Measurements from ENCODE around the gene RAB22A. TPM values are rescaled to one million over a fixed set of nuclear protein-coding genes. Genes with fewer than 3 reads are reported as not detected.

The RAB22A gene
- total RNA-seq, 1 donor from 2014 or later: 17.9 TPM

DNA sequence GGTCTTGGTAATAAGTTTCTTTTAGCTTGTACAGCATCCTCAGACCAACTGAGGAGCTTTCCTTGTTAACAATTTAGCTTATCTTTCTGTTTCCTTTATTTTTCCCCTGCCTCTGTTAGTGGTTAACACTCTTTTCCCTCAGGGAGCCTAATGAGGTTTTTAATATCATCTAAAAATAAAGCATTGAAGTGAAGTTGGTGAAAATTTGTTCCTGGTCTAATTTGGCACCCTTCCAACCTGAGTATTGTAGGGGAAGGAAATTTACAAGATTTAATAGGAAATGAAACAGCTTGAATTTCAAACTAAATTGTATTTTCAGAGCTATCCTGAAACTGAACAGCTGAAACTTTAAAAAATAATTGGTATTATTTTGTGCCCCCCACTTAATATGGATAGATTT lies 51.4 kb downstream of the RAB22A start:
- Mint-ChIP-seq H3K4me1 (ENCODE audit: low read depth) (no peaks in the 10 kb centered on the region), H3K4me3 (ENCODE audit: low read depth) (no peak overlapping the region), H3K36me3 (ENCODE audit: insufficient read depth) (peaks cover 15% of the 10 kb centered on the region), H3K9me3 (ENCODE audit: low read depth) (no peaks in the 10 kb centered on the region), H3K27me3 (no peaks in the 10 kb centered on the region), H3K27ac (no peak overlapping the region)
- no peak for DNase-seq (ENCODE audit: low spot score, unreplicated experiment)
- TF ChIP-seq, protein P1, sequence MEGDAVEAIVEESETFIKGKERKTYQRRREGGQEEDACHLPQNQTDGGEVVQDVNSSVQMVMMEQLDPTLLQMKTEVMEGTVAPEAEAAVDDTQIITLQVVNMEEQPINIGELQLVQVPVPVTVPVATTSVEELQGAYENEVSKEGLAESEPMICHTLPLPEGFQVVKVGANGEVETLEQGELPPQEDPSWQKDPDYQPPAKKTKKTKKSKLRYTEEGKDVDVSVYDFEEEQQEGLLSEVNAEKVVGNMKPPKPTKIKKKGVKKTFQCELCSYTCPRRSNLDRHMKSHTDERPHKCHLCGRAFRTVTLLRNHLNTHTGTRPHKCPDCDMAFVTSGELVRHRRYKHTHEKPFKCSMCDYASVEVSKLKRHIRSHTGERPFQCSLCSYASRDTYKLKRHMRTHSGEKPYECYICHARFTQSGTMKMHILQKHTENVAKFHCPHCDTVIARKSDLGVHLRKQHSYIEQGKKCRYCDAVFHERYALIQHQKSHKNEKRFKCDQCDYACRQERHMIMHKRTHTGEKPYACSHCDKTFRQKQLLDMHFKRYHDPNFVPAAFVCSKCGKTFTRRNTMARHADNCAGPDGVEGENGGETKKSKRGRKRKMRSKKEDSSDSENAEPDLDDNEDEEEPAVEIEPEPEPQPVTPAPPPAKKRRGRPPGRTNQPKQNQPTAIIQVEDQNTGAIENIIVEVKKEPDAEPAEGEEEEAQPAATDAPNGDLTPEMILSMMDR (IDR thresholded peaks at IDR 0.05; ENCODE audit: unreplicated experiment): no peak

DNA sequence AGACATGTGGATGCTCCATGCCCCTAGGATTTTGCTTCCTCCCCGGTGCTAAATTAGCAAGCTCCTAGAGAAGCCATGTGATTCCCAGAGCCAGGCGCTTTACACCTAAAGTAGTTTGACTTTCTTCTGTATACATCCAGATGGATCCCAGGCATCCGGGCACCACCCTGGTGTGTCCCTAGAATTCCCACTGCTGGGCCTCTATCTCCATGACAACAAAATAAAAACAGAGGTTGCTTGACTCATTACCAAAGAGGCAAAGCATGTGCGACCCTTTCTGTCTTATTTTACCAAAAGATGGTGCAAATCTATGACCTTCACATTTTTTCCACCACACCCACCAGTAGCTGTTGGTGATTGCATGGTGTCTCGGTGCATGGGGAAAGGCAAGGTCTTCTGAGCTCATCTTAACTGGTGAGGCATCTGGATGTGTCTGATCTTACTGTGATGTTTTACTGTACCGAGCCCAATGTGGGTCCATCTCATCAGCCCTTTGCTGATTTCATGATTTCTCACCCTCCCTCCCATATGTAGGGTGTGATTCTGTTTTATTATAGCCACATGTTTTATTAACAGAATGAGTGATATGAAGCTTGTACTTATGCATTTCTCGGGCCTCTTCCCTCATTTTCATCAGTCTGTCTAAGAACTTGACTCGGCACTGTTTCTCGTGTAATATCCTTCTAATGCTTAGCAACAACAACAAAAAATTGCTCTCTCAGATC lies 52.1 kb downstream of the RAB22A start:
- DNase-seq (ENCODE audit: low spot score, unreplicated experiment): no peak
- TF ChIP-seq, protein P1 (IDR thresholded peaks at IDR 0.05; ENCODE audit: unreplicated experiment): no peak
- no peaks in the 10 kb centered on the region for H3K27me3 Mint-ChIP-seq
- no peaks in the 10 kb centered on the region for H3K4me1 Mint-ChIP-seq (ENCODE audit: low read depth)
- no peak overlapping the region for H3K27ac Mint-ChIP-seq
- H3K9me3 Mint-ChIP-seq (ENCODE audit: low read depth): no peaks in the 10 kb centered on the region
- no peak overlapping the region for H3K4me3 Mint-ChIP-seq (ENCODE audit: low read depth)
- peaks cover 15% of the 10 kb centered on the region for H3K36me3 Mint-ChIP-seq (ENCODE audit: insufficient read depth)

DNA sequence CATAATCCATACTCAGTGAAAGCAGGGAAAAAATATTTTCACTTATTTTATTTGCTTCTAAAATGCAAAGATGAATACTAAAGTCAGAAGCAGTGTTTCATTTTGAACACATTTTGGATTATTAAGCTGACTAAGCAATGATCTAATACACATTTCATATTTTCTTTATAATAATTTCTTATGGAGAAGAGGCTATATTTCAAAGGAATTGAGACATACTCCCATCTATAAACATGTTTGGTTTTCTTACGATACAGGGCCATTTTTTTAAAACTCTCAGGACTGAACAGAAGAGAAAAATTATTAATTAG lies 52.6 kb downstream of the RAB22A start:
- H3K27me3 Mint-ChIP-seq: no peaks in the 10 kb centered on the region
- no peaks in the 10 kb centered on the region for H3K9me3 Mint-ChIP-seq (ENCODE audit: low read depth)
- H3K27ac Mint-ChIP-seq: no peak overlapping the region
- DNase-seq (ENCODE audit: low spot score, unreplicated experiment): no peak
- H3K36me3 Mint-ChIP-seq (ENCODE audit: insufficient read depth): peaks cover 13% of the 10 kb centered on the region
- TF ChIP-seq, protein P1 (IDR thresholded peaks at IDR 0.05; ENCODE audit: unreplicated experiment): no peak
- H3K4me3 Mint-ChIP-seq (ENCODE audit: low read depth): no peak overlapping the region
- no peaks in the 10 kb centered on the region for H3K4me1 Mint-ChIP-seq (ENCODE audit: low read depth)

DNA sequence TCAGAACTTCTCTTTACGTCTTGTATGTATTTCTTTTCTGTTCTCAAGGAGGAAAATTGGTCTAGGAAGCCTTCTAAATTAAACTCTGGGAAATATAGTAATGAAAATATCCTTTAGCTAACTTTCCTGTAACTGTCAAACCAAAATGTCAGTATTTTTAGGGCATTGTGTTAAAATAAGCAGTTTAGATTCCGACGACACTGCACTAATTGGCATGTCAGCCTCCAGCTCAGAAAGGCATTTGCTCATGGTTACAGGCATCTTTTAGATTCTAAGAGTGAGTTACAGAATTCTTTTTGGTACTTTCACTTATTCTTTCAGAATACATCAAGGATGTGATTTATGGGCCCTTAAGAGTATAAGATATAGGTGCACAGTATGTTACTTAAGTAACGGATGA lies 53.5 kb downstream of the RAB22A start:
- H3K9me3 Mint-ChIP-seq (ENCODE audit: low read depth): no peaks in the 10 kb centered on the region
- peaks cover 12% of the 10 kb centered on the region for H3K36me3 Mint-ChIP-seq (ENCODE audit: insufficient read depth)
- H3K27me3 Mint-ChIP-seq: no peaks in the 10 kb centered on the region
- no peak overlapping the region for H3K4me3 Mint-ChIP-seq (ENCODE audit: low read depth)
- DNase-seq (ENCODE audit: low spot score, unreplicated experiment): no peak
- TF ChIP-seq, protein P1 (IDR thresholded peaks at IDR 0.05; ENCODE audit: unreplicated experiment): no peak
- no peak overlapping the region for H3K27ac Mint-ChIP-seq
- no peaks in the 10 kb centered on the region for H3K4me1 Mint-ChIP-seq (ENCODE audit: low read depth)

DNA sequence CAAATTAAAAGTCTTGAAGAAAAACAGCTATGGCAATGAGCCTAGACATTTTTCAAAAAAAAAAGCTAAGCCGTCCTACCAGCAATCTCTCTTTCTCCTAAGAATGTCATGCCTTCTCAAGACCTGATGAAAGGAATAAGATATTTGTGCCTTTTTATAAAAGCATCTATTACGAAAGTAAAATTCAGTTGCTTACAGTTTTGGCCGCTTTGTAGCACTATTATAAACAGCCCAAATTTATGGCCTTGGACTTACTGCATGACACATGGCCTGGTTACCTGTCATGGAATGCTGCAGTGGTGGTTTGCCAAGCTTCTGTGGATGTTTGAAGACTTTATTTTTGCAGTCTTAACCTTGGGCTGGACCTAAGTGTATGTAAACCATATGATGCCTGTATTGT lies 57.4 kb downstream of the RAB22A start:
- peaks cover 4% of the 10 kb centered on the region for H3K36me3 Mint-ChIP-seq (ENCODE audit: insufficient read depth)
- DNase-seq (ENCODE audit: low spot score, unreplicated experiment): no peak
- no peak overlapping the region for H3K27ac Mint-ChIP-seq
- H3K27me3 Mint-ChIP-seq: no peaks in the 10 kb centered on the region
- H3K9me3 Mint-ChIP-seq (ENCODE audit: low read depth): no peaks in the 10 kb centered on the region
- H3K4me1 Mint-ChIP-seq (ENCODE audit: low read depth): no peaks in the 10 kb centered on the region
- TF ChIP-seq, protein P1 (IDR thresholded peaks at IDR 0.05; ENCODE audit: unreplicated experiment): no peak
- no peak overlapping the region for H3K4me3 Mint-ChIP-seq (ENCODE audit: low read depth)
